ENCODE results near the gene ZNF239.

DNA sequence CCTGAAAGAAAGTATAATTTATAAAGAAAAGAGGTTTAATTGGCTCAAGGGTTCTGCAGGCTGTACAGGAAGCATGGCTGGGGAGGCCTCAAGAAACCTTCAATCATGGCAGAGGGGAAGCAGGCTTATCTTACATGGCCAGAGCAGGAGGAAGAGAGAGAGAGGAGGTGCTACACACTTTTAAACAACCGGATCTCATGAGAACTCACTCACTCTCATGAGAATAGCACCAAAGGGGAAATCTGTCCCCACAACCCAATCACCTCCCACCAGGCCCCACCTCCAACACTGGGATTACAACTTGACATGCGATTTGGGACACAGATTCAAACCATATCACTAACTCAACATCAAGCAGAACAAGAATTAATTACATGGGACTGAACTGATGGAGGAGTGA lies 24.9 kb upstream of the ZNF239 start:
- no peak for TF ChIP-seq KDM5A (IDR thresholded peaks at IDR 0.05; ENCODE audit: low read length)
- no peak for TF ChIP-seq FOSL1 (IDR thresholded peaks at IDR 0.05; ENCODE audit: insufficient read depth, low read depth, low read length)
- TF ChIP-seq GABPA (IDR thresholded peaks at IDR 0.05; ENCODE audit: borderline replicate concordance, insufficient read depth, low read length): no peak
- TF ChIP-seq ZNF274 (IDR thresholded peaks at IDR 0.05; ENCODE audit: borderline replicate concordance, extremely low read depth, low read length): no peak
